PC-9 (cell line): ENCODE measurements around the gene NXT1. TPM values are rescaled to one million over a fixed set of nuclear protein-coding genes. Genes with fewer than 3 reads are reported as not detected.

Experiments
- BruUV-seq: library from RNA; stranded (reverse); fragments of 400-500 nt; replicated peaks from 2 replicates; lab custom pipeline; 2021; lab: Mats Ljungman, UMichigan
- CTCF ChIA-PET: fragments of 300-600 bp; sonication (Branson Sonifier 250); formaldehyde crosslinking; loops from one replicate; lab custom pipeline; 2022; ENCODE audit warnings: antibody characterized with exemption; lab: Charles Lee
- POLR2A ChIA-PET: fragments of 300-600 bp; sonication (Branson Sonifier 250); formaldehyde crosslinking; loops from one replicate; lab custom pipeline; 2022; ENCODE audit warnings: antibody characterized with exemption; ENCODE audit not compliant: unreplicated experiment; lab: Charles Lee
- DNase-seq, 2 experiments: peaks; one replicate each; pipeline versions ENCODE4 v3.0.0 to v3.0.0-alpha.2; 2015 to 2022; ENCODE audit warnings: mixed read lengths in 1 of 2
- H2AFZ ChIP-seq: fragments of 200-600 bp; sonication (generic); 2 replicates; pipeline ENCODE4 v1.8.1; 2017; ENCODE audit warnings: antibody characterized with exemption
- H3F3A ChIP-seq: fragments of 200-600 bp; sonication (generic); 2 replicates; pipeline ENCODE4 v1.8.1; 2017; ENCODE audit warnings: antibody characterized with exemption, mild to moderate bottlenecking, low read depth; ENCODE audit not compliant: insufficient read depth
- H3K27ac ChIP-seq: fragments of 200-600 bp; sonication (generic); 2 replicates; pipeline ENCODE4 v1.6.1; 2016; ENCODE audit warnings: mixed run types
- H3K27me3 ChIP-seq: fragments of 200-600 bp; sonication (generic); 2 replicates; pipeline ENCODE4 v1.6.1; 2016; ENCODE audit warnings: low read depth, mixed run types; ENCODE audit not compliant: insufficient read depth
- H3K36me3 ChIP-seq: fragments of 200-600 bp; sonication (generic); 2 replicates; pipeline ENCODE4 v1.6.1; 2016; ENCODE audit warnings: low read depth, mixed run types
- H3K4me1 ChIP-seq: fragments of 200-600 bp; sonication (generic); replicated peaks from 2 replicates; pipeline ENCODE4 v1.6.1; 2016; ENCODE audit warnings: mixed run types; ENCODE audit not compliant: insufficient read depth
- H3K4me2 ChIP-seq: fragments of 200-600 bp; sonication (generic); 2 replicates; pipeline ENCODE4 v1.6.1; 2017; ENCODE audit warnings: mixed run types
- H3K4me3 ChIP-seq: fragments of 200-600 bp; sonication (generic); 2 replicates; pipeline ENCODE4 v1.6.1; 2016; ENCODE audit warnings: mixed run types
- H3K79me2 ChIP-seq: fragments of 200-600 bp; sonication (generic); 2 replicates; pipeline ENCODE4 v1.6.1; 2017; ENCODE audit warnings: low read depth, mixed run types
- H3K9me2 ChIP-seq: fragments of 200-600 bp; sonication (generic); 2 replicates; pipeline ENCODE4 v1.8.1; 2017; ENCODE audit warnings: mild to moderate bottlenecking; ENCODE audit not compliant: insufficient read depth
- H3K9me3 ChIP-seq: fragments of 200-600 bp; sonication (generic); 2 replicates; pipeline ENCODE4 v1.8.1; 2016; ENCODE audit warnings: low read depth; ENCODE audit not compliant: insufficient read depth
- H4K20me1 ChIP-seq: fragments of 200-600 bp; sonication (generic); 2 replicates; pipeline ENCODE4 v1.8.1; 2017; ENCODE audit not compliant: insufficient read depth
- CTCF ChIP-seq: fragments of 200-600 bp; sonication (generic); conservative IDR thresholded peaks from 2 replicates; pipeline ENCODE4 v1.6.1; 2017; ENCODE audit warnings: mixed run types, antibody characterized with exemption, mild to moderate bottlenecking, moderate library complexity
- EZH2 ChIP-seq: fragments of 200-600 bp; sonication (generic); IDR thresholded peaks from 2 replicates; pipeline ENCODE4 v1.8.0; 2017; ENCODE audit warnings: antibody characterized with exemption, low read depth
- intact Hi-C: fragments of 100-400 bp; cut with micrococcal nuclease; formaldehyde crosslinking; loops from one replicate; pipeline ENCODE4 v1.10.0; 2022; ENCODE audit not compliant: unreplicated experiment
- total RNA-seq: library from RNA; stranded (reverse); gene quantifications from 2 replicates; pipeline ENCODE4 v1.2.3, GENCODE V29; 2021

Gene NXT1
- total RNA-seq, 1 experiment from 2014 or later, result 29.8 TPM

- CTCF ChIA-PET, result no interaction called here
- H3K4me1 ChIP-seq, result no peaks in the 10 kb centered on the region; the same call in 1 of the 2 replicates
- POLR2A ChIA-PET, result no interaction called here
- H2AFZ ChIP-seq, result no peak overlapping the region
- H3K27ac ChIP-seq, result no peak overlapping the region
- H3K4me2 ChIP-seq, result no peak overlapping the region
- no peaks in the 10 kb centered on the region for H3K36me3 ChIP-seq
- H3K79me2 ChIP-seq, result no peaks in the 10 kb centered on the region
- no peaks in the 10 kb centered on the region for H3K9me2 ChIP-seq
- H3K27me3 ChIP-seq, result no peaks in the 10 kb centered on the region
- H3K4me3 ChIP-seq, result no peak overlapping the region
- no peaks in the 10 kb centered on the region for H3F3A ChIP-seq
- no peak for DNase-seq
- TF ChIP-seq CTCF, result no peak
- no peak for TF ChIP-seq EZH2
- intact Hi-C loops, result no loop called here
- no peaks in the 10 kb centered on the region for H4K20me1 ChIP-seq
- H3K9me3 ChIP-seq, result no peaks in the 10 kb centered on the region
- no TSS peak for BruUV-seq
Measured at GRCh38 chr20:23331450-23332350, 18.9 kb upstream of the NXT1 start.

- BruUV-seq, result no TSS peak
- Histone ChIP-seq H3K4me1 (no peaks in the 10 kb centered on the region; the same call in 1 of the 2 replicates), H3F3A (no peaks in the 10 kb centered on the region), H3K4me3 (no peak overlapping the region), H3K9me2 (no peaks in the 10 kb centered on the region), H3K79me2 (no peaks in the 10 kb centered on the region), H4K20me1 (no peaks in the 10 kb centered on the region), H2AFZ (no peak overlapping the region), H3K36me3 (no peaks in the 10 kb centered on the region), H3K9me3 (no peaks in the 10 kb centered on the region), H3K4me2 (no peak overlapping the region), H3K27ac (no peak overlapping the region), H3K27me3 (no peaks in the 10 kb centered on the region)
- CTCF ChIA-PET, result no interaction called here
- no peak for TF ChIP-seq EZH2
- TF ChIP-seq CTCF, result no peak
- intact Hi-C loops, result no loop called here
- POLR2A ChIA-PET, result no interaction called here
- no peak for DNase-seq
Measured at GRCh38 chr20:23332467-23332866, 18.1 kb upstream of the NXT1 start.

- Histone ChIP-seq H4K20me1 (no peaks in the 10 kb centered on the region), H3K4me3 (no peak overlapping the region), H3K4me1 (no peaks in the 10 kb centered on the region; the same call in 1 of the 2 replicates), H3K79me2 (no peaks in the 10 kb centered on the region), H3K36me3 (no peaks in the 10 kb centered on the region), H3K27ac (no peak overlapping the region), H3K9me3 (no peaks in the 10 kb centered on the region), H3K4me2 (no peak overlapping the region), H3F3A (no peaks in the 10 kb centered on the region), H3K9me2 (no peaks in the 10 kb centered on the region), H2AFZ (no peak overlapping the region), H3K27me3 (no peaks in the 10 kb centered on the region)
- no peak for DNase-seq
- no peak for TF ChIP-seq EZH2
- no peak for TF ChIP-seq CTCF
- POLR2A ChIA-PET, result no interaction called here
- intact Hi-C loops, result no loop called here
- CTCF ChIA-PET, result no interaction called here
- no TSS peak for BruUV-seq
Measured at GRCh38 chr20:23334111-23334510, 16.5 kb upstream of the NXT1 start.
